NCI-H82 treated with DMSO at 0.1 percent for 48 hours (cell line): ENCODE measurements around the gene TSPOAP1.

Experiments
- DNase-seq: peaks from one replicate; lab custom pipeline; 2025; ENCODE audit not compliant: unreplicated experiment; lab: John Stamatoyannopoulos, UW

TSPOAP1 gene

DNA sequence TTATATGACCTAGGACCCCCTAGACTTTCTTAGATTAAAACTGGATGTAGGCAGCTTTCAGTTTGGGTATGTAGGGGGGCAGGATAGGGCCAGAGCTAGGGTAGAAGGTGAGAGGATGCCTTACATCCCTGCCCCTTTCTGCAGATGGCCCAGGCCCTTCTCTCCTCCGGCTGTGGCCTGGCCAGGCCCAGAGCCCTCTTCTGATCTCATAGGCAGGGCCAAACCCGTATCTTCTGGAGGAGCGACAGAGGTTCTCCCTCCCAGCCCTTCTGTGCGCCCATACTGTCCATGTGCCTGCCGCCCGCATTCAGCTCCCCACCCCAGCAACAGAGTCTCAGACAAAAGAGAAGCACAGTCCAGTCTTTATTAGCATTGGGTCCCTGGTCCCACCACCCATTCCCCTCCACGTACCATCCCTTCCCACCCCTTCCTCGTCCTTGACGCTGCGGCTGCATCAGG is 2.0 kb upstream of the TSPOAP1 start:
- DNase-seq = no peak

DNA sequence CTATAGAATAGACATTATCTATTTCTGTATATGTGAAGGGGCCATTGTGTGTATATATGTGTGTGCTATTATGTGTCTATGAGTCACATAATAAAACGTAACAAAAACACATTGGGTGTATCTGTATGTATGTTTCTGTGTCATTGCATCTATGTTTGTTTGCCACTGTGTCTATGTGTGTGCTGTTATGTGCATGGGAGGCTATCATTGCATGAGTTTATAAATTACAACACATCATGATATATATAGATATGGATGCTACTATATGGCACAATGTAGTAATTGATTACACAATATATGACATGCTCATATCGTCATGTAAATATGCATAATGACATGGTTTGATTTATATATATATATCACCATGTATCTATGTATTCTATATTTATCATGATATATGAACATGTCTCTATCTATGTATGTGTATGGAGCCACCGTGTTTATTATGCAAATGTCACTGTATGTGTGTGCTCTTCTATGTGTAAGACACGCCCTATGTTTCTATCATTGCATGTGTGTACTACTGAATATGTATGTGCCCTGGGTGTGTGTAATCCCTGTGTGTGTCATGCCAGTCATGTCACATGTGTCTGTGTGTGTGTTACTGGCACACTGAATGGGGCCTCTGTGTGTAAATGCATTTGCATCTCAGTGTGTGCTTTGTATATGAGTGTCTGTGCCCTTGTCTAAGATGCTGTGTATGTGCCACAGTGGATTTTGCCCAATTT is 1.4 kb upstream of the TSPOAP1 start:
- no peak for DNase-seq

DNA sequence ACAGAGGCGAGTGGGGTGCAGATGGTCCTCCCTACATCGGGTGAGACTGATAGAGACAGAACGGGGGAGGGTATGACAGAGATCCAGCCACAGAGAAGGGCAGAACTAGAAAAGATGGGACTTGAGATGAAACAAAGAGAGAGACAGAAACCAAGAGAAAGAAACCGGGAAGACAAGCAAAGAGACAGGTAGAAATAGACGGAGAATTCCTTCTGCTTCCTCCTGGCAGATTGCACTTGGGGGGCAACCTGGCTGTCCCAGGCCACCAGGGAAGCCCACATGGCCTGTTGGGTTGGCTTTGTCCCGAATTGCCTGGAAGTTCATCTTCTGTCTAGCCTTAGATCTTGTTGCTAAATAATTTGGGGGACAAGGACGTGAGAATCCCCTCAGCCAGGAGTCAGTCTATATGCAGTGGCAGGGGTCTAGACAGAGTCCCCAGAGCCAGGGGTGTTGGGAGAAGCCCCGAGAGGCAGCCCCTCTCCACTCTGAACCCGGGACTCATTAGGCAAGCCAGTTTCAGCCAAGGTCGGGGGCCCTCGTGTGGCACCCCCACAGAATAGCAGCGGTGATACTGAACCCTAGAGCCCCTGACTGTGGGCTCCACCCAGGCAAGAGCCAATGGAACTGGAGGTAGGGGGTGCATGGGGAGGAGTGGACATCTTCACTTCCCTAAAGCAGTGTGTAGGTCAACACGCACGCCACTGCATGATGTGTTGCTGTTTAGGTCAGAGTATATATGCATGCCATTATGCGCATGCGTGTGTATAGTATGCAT is 627 bp upstream of the TSPOAP1 start:
- peak; percentile 37 for DNase-seq

DNA sequence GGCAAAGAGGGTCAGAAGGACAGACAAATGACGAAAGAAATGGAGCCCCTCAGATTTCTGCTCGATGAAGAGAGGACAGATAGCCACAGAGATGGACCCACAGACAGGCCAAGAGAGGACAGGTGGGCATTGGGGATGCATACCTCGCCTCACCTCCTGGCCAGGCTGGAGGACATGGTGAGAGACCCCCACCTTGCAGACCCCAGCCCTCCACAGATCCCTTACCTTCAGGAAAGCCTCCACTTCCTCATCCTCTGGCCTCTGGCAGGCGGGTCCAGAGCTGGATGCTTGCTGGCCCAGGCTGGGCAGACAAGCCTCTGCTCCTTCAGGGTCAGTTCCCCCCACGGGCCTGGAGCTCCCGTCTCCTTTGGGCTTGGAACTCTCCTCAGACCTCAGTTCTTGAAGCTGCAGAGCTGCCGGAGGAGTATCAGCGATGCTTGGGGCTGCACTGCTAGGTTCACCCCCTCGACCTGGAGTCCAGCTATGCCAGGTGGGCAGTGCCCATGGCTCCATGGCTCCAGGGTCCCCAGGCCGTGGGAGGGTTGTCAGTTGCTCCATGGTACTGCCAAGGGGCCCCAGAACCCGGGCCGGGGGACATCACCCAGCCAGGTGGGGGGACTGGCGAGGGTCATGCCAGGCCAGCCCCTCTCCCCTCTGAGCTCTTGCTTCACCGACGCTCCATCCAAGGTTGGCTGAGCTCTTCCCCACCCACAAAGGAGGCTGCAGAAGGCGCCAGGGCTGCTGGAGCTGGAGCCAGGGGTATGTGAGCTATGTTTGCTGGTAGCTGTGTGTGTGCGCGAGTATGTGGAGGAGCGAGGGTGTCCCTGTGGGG is 1.0 kb downstream of the TSPOAP1 start:
- DNase-seq = peak; percentile 10

DNA sequence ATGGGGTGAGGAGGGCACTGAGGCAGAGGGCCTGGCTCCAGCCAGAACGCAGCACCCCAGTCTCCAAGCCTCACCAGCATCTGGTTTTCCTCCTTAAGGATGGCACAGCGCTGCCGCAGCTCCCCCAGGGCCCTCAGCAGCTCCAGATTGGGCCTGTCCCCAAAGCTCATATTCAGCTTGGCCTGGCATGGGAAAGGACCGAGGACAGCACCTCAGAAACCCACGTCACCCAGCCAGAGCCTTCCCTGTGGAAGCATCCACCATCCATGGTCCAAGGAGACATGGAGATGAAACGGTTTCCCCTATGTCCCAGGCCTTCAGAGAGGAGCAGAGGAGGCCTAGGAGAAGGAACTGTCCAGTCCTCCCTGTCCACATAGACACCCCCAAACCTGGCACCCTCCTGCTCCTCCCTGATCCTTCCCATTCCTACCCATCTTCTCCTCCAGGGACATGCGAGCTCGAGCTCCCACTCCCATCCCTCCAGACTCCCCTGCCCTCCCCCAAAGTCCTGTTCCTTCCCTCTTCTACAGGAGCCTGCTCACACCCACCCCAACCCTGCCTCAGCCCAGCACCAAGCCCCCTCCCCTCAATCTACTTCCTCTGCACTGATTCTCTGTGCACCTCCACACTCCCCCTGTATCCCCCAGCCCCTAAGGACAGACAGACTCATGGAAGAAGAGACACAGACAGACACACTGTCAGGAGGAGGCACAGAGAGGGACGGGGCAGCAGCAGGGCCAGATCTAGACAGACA is 1.8 kb downstream of the TSPOAP1 start:
- DNase-seq = no peak

DNA sequence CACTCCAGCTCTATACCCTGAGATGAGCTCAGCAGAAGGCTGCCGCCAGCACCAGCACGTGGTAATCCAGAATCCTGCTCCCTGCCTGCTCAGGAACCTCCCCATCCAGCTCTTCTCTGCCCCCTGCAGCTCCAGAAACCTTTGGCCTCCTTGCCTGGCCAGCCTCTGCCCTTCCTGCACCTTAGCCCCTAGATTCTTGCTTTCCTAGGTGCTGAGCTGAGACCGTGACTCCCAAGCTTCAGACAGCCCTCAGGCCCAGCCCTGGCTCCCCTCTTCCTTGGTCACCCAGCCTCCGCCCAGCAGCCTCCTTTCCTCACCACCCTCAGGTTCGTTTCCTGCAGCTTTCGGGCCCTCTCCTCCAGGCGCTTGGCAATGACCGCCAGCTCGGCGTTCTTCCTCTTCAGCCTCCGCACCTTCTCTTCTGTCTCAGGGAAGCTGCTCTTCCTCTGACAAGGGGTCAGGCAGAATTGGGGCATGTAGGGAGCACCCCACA is 2.6 kb downstream of the TSPOAP1 start:
- peak; percentile 40 for DNase-seq

DNA sequence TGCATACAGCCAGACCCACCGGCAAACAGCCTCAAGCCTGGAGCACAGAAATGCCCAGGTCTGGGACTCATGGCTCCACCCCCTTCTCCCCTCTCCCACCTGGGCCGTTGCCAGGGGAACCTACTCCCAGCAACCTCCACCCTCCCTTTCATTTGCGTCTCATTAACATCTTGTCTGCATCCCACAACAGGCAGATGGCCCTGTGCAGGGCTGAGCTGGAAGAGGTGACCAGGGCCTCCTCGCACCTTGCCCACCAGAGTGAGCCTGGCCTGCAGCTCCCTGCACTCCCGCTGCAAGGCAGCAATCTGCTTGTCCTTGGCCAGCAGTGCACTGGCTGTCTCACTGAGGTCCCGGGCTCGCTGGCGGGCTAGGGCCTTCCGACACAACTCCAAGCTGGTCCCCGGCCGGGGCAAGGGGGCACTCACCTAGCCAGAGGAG is 3.3 kb downstream of the TSPOAP1 start:
- peak; percentile 14 for DNase-seq

DNA sequence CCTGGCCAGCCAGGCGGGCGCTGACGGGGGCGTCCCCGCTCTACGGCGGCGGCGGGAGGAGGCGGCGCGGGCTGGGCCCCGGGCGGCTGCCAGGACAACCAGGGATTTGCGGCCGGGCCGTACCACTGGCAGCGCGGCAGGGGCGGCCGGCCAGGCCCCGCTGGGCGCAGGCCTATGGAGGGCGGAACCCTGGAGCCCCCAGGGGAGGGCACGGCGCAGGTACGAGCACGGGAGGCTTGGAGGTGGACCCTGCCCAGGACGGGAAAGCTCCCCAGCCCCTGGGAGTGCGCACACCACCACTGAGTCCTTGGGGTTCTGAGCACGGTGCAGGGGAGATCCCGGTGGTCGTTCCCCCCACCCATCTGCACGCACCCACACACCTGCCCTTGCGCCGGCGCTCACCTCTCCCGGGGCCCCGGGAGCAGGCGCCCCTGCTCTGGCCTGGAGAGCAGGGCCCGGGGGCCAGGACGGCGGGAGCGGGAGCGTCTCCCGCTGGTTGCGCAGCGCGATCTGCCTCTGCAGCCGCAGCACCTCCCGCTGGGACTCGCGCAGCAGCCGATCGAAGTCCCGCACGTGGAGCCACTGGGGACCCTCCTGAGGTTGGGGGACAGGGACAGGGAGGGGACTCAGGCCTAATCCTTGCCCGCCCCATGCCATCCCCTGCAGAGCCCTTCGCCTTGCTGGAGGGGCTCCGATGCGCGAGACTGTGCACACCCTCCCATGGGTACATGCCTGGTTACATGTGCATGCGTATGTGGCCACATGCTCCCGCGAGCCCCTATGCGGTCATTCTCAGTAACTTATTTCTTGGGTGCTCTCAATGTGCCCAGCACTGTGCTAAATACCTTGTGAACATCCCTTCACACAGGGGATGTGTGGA is 3.9 kb downstream of the TSPOAP1 start:
- no peak for DNase-seq

DNA sequence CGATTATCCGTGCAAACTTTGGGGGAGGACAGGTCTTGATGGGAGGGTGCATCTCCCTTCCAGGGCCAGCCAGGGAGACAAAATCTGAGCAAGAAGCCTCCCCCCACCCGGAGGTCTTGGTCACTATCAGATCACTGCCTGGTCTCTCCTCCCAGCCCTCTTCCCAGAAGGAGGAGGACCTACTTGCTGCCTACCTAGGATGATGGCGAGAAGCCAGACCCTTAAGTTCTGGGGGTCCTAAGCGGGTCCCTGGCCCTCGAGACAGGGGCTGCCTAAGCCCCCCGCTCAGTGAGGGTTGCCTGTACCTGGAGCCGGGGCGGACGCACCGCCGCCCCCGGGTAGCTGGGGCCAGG is 4.6 kb downstream of the TSPOAP1 start:
- DNase-seq = no peak

DNA sequence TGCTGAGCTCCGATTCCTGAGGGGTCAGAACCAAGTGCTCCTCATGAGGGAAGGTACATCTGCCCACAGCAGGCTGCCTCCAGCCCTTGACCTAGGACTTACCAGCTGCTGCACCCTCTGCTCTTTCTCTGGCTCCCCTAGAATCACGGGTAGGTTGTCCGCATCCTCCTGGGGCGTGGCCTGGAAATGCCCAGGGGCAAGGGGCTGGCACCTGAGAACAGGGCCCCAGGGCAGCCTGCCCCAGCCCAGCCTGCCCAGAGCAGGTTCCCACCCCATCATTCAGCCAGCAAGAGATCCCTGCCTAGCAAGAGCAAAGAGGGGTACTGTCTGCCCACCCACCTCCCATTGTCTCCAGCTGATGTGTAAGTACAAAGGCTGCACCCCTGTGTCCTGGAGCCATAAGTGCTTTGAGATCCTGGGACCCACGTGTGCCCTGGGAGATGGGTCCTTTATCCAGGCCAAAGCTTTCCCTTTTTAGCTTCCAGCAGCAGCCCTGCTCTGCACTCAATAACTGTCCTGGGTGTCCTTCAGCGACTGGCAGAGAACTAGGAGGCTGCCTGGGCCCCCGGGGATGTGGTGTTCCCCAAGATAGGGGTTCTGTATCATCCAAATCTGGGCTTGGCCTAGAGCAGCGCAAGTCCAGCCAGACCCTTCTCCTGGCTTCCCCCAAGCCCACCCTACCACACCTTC is 5.1 kb downstream of the TSPOAP1 start:
- no peak for DNase-seq

DNA sequence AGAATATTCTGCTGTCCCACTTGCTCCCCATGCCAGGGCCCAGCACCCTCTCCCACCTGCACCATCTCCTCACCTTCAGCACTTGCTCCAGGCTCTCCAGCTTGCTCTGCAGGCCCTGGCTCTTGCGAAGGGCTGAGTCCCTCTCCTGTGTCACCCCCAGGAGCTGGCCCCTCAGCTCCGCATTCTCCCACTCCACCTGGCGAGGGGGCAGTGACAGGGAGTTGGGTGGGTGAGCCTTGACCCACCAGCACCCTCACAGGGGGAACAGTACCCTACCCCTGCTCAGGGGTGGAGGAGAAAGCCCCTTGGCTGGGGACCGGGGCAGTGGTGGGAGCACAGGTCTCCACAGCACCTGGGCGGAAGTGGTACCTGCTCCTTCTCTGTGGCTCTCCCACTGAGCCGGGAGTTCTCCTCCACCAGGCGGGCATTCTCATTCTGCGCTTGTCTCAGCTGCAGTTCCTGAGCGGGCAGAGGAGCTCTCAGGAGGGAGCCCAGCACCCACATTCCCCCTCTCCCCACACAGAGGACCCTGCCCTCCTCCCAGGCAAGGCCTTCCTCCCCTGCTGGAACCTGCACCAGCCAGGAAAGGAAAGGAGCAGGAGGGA is 5.9 kb downstream of the TSPOAP1 start:
- no peak for DNase-seq

DNA sequence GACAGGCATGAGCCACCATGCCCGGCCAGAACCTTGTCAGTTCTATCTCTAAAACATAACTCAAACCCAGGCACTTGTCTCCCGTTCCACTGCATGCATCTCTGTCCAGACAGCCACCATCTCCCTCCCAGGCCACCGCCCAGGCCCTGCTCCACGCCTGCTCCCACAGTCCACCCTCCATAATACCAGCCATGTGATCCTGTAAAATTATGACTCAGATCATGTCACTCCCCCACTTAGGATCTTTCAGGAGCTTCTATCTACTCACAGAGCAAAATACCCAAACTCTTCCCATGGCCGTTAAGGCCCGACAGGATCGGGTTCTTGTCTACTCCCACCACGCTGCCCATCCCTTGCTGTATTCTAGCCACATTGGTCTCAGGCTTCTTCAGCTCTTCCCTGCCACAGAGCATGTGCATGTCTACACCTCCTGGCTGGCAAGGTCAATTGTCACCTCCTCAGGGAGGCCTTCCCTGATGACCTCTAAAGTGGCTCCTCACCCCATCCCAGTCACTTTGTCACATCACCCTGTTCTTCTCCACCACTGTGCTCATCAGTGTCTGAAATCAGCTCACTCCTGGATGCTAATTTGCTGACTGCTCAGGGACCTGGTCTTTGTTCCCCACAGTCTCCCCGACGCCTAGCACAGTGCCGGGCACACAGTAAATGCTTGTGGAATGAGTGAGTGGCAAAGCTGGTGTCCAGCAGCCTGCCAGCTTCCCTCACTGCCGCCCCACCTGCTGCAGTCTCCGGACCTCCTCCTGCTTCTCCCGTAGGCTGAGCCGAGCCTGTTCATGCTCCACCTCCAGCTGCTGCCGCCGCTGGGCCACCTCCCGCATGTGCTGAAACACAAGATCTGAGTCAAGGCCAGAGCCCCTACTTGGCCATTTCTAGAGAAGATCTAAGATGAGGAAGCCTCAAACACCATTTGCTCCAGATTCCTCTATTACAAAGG is 6.7 kb downstream of the TSPOAP1 start:
- DNase-seq = no peak

DNA sequence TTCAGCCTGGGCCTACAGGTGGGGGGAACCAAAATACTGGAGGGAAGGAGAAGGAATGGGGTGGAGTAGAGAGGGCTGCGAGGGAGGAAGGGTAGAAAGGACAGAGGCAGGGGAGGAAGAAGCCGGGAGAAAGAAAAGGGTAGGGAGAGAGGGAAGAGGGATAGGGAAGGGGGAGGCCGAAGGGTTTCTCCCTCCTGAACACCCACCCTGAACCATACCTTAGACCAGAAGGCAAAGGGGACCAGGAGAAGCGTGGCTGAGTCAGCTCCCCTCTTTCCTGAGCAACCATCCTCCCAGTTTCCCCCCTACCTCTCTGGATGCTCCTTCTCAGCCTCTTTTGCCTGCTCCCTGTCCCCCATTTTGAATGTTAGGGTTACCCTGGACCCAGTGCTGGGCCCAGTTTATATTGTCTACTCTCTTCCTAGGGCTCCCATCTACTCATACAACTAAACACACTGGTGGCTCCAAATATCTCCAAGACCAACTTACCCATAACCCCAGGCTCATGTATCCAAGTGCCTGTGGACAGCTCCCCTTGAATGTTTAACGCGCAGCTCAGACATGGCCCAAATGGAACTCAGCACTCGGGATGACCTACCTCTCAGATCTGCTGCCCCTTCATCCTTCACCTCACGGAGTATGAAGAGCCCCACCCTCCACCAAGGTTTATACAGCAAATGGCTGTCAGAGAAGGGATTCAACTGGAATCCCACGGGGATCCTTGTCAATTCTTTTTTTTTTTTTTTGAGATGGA is 7.8 kb downstream of the TSPOAP1 start:
- no peak for DNase-seq

DNA sequence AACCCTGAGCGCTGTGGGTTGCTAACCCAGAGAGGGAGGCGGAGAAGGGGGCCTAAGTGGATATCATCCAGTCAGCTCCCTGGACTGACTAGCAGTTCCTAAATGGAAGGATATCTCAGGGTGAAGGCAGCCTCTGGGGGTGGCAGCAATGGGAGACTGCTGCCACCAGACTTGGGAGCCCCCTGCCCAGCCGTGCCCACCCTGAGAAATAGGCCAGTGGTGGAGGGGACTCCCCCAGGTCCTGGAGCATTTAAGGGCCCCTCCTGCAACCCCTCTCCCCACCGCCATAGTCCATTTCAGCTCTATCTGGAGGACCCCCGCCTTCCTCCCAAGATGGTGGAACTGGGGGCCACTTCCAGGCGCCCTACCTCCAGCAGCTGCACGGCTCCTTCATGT is 8.4 kb downstream of the TSPOAP1 start:
- DNase-seq = no peak

DNA sequence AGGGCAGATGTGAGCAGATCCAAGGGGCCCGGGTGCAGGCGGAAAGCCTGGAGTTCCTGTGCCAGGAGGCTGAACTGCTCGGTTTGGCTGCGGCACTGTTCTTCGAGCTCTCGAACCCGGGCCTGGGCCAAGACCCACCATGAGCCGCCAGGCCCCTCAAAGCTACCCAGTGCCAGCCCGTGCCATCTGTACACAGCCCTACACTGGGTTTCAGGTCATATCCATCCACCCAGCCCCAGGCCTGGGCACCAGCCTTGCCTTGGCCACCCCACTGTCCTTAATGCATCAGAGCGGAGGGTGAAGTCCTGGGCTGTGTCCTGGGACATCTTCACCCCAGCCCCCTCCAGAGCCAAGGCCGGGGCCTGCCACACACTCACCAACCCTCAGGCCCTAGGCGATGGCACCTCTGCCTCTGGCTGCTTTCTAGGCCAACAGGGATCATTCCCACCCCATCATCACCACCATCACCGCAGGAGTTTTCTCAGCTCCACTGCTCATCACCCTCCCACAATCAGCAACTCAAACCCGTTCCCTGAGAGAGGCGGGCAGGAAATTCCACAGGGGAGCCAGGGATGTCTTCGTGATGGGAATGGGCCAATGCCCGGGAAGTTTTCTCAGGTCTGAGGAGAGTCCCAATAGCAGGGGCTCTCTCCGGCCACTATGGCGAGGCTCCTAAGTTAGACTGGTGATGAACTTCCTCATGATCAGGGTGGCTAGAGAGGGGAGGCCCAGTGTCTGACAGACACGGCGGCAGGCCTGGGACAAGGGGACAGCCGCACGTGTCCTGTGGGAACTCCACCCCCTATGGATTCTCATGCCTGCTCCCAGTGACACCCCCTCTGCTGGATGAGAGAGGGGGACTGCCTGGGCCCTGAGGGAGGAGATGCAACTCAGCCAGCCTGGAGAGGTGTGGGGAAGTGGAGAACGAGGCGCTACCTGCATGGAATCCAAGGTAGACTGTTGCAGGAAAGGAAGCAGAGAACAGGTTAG is 9.1 kb downstream of the TSPOAP1 start:
- no peak for DNase-seq
